ENCODE measurements around the gene HOXA3.

DNA sequence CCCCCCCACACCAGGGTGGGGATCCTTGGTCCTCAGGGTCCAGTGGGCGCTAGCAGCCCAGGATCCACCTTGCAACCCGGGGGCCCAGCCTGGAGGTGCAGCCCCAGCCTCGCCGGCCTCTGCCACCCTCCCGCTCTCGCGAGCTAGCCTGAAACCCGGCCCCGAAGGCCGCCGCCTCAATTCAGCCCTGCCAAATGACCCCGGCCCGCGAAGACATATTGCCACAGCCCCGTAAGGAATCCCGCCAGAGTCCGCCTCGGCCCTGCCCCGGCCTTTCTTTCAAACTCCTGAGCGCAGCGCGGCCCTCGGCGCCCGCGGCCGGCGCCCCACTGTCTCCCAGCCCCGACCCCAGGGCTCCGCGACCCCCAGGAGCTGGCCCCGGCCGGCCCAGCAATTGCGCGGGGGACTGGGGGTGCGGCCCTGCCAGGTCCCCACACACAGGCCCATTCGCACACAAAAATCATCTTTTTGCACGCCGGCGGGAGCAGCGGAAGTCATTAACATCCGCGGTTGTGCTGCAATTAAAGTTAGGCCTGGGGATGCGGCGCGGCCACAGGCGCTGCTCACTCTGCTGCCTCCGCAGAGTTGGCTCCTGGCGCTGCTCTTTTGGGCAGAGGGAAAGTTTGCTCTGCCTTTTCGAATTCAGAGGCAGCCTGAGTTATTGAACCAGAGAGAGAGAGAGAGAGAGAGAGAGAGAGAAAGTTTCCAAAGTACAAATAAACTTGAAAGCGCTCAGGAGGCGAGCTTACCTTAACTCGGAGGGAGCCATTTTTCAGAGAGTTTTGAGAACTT, 12.9 kb downstream of the HOXA3 start:
- TF ChIP-seq BACH2 (CRISPR knock-in tag; IDR thresholded peaks at IDR 0.05; ENCODE audit: borderline replicate concordance) (no peak), PATZ1 (CRISPR knock-in tag; IDR thresholded peaks at IDR 0.05; ENCODE audit: borderline replicate concordance) (no peak), ARNTL (CRISPR knock-in tag; IDR thresholded peaks at IDR 0.05; ENCODE audit: borderline replicate concordance, low read depth) (no peak)
